HG02759 (cell line): Measurements from ENCODE around the gene REN.

ENCODE experiments used
- ATAC-seq: cut with Tn5 transposase; IDR thresholded peaks from one replicate; pipeline ENCODE4 v1.9.1; 2021; ENCODE audit warnings: mild to moderate bottlenecking, moderate library complexity; ENCODE audit not compliant: unreplicated experiment

Gene REN

DNA sequence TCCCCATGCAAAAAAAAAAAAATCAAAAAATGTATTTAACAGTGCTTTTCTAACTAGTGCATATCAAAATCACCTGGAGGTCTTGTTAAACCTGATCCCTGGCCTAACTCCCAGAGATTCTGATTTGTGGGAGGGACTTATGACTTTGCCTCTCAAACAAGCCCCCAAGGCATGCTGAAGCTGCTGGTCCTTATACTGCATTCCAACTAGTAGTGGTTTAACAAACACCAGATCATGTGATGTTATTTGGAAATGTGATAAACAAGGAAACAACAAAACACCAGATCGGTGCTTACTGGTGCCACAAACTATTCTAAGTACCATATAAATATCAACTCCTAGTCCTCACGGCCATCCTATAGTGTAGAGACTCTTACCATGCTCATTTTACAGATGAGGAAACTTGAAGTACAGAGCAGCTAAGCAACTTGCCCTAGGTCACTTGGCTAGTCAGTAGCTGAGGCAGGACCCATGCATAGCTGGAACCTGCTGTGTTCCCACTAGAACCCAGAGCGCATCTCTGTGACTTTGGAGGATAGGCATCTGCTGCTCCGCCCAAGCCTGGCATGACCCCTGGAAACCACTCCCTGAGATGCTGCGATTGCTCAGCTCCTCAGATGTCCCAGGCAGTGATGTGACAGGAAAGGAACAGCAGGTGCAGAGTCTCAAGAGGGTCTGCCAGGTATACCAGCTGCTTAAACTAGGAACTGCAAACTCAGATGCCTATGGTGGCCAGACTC, 55.1 kb downstream of the REN start:
- no peak for ATAC-seq

DNA sequence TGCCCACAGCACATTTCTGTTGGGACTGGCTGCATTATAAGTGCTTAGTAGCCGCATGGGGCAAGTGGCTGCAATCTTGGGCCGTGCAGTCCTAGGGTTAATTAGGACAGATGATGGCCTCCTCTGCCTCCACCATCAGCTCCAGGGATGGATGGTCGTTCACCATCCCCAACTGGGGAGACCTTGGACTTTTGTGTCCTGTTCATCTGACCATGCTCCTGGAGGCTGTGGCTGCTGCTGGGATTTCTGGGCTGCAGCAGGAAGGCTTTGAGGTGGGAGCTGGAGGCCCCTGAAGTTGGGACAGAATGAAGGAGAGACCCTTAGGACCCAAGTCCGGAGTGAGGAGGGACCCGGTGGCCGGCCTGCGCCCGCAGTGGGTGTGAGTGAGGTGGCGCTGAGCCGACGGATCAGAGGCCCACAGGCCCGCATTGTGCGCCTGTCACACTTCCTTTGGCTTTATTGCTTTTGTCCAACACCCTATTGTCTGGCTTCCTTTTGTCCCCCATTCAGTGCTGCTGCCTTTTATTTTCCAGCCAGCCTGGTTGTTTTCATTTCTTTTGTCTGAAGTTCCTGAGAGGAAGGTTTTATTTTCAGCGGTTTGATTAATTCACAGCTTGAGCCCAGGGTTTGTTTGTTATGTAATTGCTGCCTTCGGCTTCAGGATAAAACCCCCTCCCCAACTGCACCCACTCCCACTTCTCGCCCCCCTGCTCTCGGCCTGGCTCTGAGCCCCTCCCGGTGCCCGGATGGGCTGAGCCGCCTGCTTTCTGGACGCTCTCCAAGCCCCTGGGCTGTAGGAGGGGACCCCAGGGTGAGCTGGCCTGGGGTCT, 57.6 kb downstream of the REN start:
- no peak for ATAC-seq

DNA sequence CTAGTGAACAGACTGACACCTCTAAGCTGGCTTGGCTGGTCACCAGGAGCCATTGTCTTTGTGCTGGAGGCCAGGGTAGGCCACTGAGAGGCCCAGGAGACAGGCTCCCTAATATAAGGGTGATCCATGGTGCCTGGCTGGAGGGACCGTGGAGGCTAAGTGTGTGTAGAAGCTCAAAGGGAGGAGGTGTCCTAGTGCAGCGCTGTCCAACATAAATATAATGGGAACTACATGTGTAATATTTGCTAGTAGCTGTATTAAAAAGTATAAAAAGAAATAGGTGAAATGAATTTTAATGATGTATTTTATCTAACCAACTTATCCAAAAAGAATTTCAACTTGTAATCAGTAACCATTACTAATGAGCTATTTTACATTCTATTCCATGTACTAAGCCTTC, 58.2 kb downstream of the REN start:
- no peak for ATAC-seq

DNA sequence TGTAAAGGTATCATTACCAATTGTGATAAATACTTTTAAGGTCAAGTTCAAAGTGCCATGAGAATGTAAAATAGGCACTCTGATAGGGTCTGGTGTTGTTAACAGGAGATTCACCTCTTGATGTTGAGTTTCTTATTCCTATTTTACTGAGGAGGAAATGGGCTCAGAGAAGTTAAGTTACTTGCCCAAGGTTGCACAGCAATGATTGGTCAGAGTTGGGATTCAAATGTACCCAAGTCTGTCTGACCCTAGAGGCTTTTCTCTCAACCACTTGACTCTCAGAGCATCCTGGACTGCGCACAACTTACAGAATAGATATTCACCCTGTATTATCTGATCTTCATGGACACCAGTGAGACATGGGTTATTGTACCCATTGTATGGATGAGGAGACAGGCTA, 59.3 kb downstream of the REN start:
- ATAC-seq, result no peak

DNA sequence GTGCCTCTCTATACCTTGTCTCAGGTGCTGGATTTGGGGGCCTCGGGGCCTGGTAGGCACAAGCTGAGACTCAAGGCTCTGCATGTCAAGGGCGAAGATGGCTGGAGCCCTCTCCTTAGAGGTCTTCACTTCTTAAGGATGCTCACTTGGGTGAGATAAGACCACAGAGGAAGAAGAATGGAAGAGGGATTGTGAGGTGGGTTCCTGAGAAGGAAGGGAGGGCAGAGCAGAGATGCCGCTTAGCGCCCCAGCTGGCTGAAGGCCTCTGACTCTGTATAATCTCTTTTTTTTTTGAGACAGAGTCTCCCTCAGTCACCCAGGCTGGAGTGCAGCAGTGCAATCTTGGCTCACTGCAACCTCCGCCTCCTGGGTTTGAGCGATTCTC, 61.0 kb downstream of the REN start:
- ATAC-seq, result no peak
